Stimulated activated CD4-positive, alpha-beta T cell treated with anti-CD3 and anti-CD28 coated beads, Interleukin-2, amount 100 ng/mL, for 24 hours (primary cell): ENCODE results near the gene CMTM3.
"Not testable (repeated sequence)": the region's sequence is repeated elsewhere in the genome, so short reads cannot be mapped to it uniquely, and the experiment has no call there.

ENCODE experiments used
- DNase-seq, 2 donors: peaks; one replicate each; pipeline ENCODE4 v3.0.0-alpha.2; 2020

CMTM3 gene

GRCh38 chr16:66585481-66586239, 18.8 kb upstream of the CMTM3 start:
- DNase-seq: no peak

GRCh38 chr16:66587881-66588600, 16.5 kb upstream of the CMTM3 start:
- DNase-seq: no peak

GRCh38 chr16:66588981-66589713, 15.4 kb upstream of the CMTM3 start:
- peak; percentile 58 to 63 for DNase-seq

- no peak for DNase-seq
Measured at GRCh38 chr16:66590322-66590721, 14.2 kb upstream of the CMTM3 start.

- DNase-seq: no peak
Measured at GRCh38 chr16:66591018-66591417, 13.5 kb upstream of the CMTM3 start.

- no peak for DNase-seq
Measured at GRCh38 chr16:66592241-66592640, 12.3 kb upstream of the CMTM3 start.

- no peak for DNase-seq
Measured at GRCh38 chr16:66592814-66593213, 11.7 kb upstream of the CMTM3 start.

GRCh38 chr16:66594739-66595138, 9.8 kb upstream of the CMTM3 start:
- DNase-seq: no peak

GRCh38 chr16:66596559-66596958, 7.9 kb upstream of the CMTM3 start:
- not testable (repeated sequence) for DNase-seq

GRCh38 chr16:66596986-66597848, 7.3 kb upstream of the CMTM3 start:
- DNase-seq: no peak

- DNase-seq: no peak
Measured at GRCh38 chr16:66598111-66598510, 6.4 kb upstream of the CMTM3 start.

- DNase-seq: no peak
Measured at GRCh38 chr16:66599726-66600125, 4.8 kb upstream of the CMTM3 start.

GRCh38 chr16:66600477-66600876, 4.0 kb upstream of the CMTM3 start:
- no peak for DNase-seq

- DNase-seq: no peak
Measured at GRCh38 chr16:66601471-66601870, 3.0 kb upstream of the CMTM3 start.

GRCh38 chr16:66603537-66604375, 748 bp upstream of the CMTM3 start:
- peak; percentile 64 to 67 for DNase-seq

- peak; percentile 44 to 51 for DNase-seq
Measured at GRCh38 chr16:66605177-66605978, 874 bp downstream of the CMTM3 start.

GRCh38 chr16:66605979-66606751, 1.7 kb downstream of the CMTM3 start:
- no peak for DNase-seq

GRCh38 chr16:66608241-66609138, 4.0 kb downstream of the CMTM3 start:
- DNase-seq: peak; percentile 90 to 92

GRCh38 chr16:66609139-66609510, 4.6 kb downstream of the CMTM3 start:
- no peak for DNase-seq
